ENCODE results near the gene ARHGAP32.

ARHGAP32 gene

GRCh38 chr11:128947773-128948172, 244.4 kb downstream of the ARHGAP32 start:
- TF ChIP-seq, protein P1, sequence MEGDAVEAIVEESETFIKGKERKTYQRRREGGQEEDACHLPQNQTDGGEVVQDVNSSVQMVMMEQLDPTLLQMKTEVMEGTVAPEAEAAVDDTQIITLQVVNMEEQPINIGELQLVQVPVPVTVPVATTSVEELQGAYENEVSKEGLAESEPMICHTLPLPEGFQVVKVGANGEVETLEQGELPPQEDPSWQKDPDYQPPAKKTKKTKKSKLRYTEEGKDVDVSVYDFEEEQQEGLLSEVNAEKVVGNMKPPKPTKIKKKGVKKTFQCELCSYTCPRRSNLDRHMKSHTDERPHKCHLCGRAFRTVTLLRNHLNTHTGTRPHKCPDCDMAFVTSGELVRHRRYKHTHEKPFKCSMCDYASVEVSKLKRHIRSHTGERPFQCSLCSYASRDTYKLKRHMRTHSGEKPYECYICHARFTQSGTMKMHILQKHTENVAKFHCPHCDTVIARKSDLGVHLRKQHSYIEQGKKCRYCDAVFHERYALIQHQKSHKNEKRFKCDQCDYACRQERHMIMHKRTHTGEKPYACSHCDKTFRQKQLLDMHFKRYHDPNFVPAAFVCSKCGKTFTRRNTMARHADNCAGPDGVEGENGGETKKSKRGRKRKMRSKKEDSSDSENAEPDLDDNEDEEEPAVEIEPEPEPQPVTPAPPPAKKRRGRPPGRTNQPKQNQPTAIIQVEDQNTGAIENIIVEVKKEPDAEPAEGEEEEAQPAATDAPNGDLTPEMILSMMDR (IDR thresholded peaks at IDR 0.05; ENCODE audit: low read depth, low read length): no peak
- Histone ChIP-seq H3K9me3 (no peaks in the 10 kb centered on the region), H3K36me3 (no peaks in the 10 kb centered on the region), H3K27me3 (no peaks in the 10 kb centered on the region), H3K4me1 (no peaks in the 10 kb centered on the region), H3K4me3 (ENCODE audit: low read depth, low read length) (no peak overlapping the region)
- DNase-seq: no peak

DNA sequence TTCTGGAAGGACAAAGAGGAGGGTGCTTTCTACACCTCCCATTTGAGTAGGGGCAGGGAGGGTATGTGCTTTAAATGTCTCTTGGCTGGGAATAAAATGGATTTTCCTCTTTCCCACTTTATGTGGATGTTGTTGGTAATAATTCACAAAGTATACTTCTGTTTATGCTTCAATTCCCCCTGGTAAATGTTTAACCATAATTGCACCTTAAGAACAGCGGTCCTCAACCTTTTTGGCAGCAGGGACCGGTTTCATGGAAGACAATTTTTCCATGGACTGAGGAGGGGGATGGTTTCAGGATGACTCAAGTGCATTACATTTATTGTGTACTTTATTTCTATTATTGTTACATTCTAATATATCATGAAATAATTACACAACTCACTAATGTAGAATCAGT, 245.5 kb downstream of the ARHGAP32 start:
- no peaks in the 10 kb centered on the region for H3K4me1 ChIP-seq
- H3K36me3 ChIP-seq: no peaks in the 10 kb centered on the region
- H3K4me3 ChIP-seq (ENCODE audit: low read depth, low read length): no peak overlapping the region
- no peaks in the 10 kb centered on the region for H3K27me3 ChIP-seq
- H3K9me3 ChIP-seq: no peaks in the 10 kb centered on the region
- TF ChIP-seq, protein P1 (IDR thresholded peaks at IDR 0.05; ENCODE audit: low read depth, low read length): no peak
- DNase-seq: no peak

DNA sequence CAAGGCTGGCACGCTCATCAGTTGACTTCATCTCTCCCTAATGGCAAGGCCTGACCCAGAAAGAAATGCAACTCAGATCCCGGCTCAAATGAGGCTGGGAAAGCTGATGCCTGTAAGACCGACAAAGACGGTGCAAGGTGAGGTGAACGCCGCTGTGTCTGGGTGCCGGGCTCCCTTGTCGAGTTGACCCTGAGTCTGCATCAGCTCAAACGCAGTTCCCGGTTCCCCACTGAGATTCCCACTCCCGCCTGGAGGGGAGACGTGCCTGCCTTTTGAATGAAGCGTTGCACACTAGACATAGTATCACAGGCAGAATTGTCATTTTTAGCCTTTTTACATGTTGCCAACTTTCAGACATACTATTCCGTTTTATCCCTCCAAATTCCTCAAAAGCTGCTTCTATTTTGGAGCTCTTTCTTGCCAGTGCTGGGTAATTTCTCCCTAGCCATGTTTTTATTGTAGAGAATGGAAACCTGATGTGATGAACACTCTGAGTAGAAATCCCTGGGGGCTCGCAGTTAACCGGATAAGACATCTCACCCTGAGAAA, 248.6 kb downstream of the ARHGAP32 start:
- Histone ChIP-seq H3K4me1 (no peaks in the 10 kb centered on the region), H3K36me3 (no peaks in the 10 kb centered on the region), H3K27me3 (no peaks in the 10 kb centered on the region), H3K9me3 (no peaks in the 10 kb centered on the region), H3K4me3 (ENCODE audit: low read depth, low read length) (no peak overlapping the region)
- no peak for DNase-seq
- TF ChIP-seq, protein P1 (IDR thresholded peaks at IDR 0.05; ENCODE audit: low read depth, low read length): no peak

DNA sequence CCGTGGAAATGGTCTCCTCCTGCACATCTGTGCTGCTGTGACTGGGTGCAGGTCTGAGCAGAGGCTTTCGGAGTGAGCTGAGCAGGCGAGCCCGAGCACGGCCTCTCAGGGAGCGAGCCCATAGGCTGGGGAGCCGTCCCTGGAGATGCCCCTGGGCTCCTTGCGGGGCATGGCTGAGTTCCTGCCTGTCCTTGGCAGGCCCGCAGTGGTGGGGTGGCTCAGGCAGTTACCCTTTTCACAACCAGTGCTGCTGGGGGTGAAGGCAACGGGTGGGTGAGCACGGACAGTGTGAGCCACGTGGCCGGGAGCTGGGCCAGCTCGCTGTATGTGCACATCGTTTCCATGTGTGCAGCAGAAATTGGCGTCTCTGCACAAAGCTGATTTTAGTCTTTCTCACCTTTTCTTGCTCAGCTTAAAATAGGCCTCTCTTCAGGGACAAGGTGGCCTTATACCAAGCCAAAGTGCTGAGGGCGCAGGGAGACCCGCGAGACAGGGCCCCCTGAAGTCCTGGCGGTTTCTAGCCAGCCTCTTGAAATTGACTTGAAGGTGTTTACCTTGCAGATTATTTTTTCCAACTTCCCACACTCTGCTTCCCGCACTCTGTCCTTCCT, 249.2 kb downstream of the ARHGAP32 start, which contains the start of gene TP53AIP1:
Gene TP53AIP1, minus strand, starts transcription at position 55 of the 611 bp plus-strand sequence. CDS start 5,053 bp downstream, outside the sequence.
- DNase-seq: no peak
- TF ChIP-seq, protein P1 (IDR thresholded peaks at IDR 0.05; ENCODE audit: low read depth, low read length): no peak
- Histone ChIP-seq H3K4me3 (ENCODE audit: low read depth, low read length) (no peak within 1 kb of the TSS), H3K4me1 (no peaks in the 10 kb centered on the region), H3K36me3 (no peaks in the 10 kb centered on the region), H3K9me3 (no peaks in the 10 kb centered on the region), H3K27me3 (no peaks in the 10 kb centered on the region)

DNA sequence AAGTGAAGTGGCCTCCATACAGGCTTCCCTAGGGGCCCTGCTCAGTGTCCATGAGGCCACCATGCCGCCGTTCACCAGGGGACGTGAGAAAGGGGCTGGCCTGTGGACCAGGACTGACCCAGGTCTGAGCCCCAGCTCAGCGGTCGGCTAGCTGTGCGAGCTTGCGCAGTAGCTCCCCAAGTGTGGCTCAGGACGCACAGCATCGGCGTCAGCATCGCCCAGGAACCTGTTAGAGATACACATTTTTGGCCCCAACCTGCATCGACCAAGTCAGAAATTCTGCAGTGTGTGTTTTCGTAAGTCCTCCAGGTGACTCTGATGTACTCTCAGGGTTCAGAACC, 249.9 kb downstream of the ARHGAP32 start:
- TF ChIP-seq, protein P1 (IDR thresholded peaks at IDR 0.05; ENCODE audit: low read depth, low read length): no peak
- Histone ChIP-seq H3K9me3 (no peaks in the 10 kb centered on the region), H3K27me3 (no peaks in the 10 kb centered on the region), H3K36me3 (no peaks in the 10 kb centered on the region), H3K4me3 (ENCODE audit: low read depth, low read length) (no peak overlapping the region), H3K4me1 (no peaks in the 10 kb centered on the region)
- DNase-seq: no peak

- no peaks in the 10 kb centered on the region for H3K27me3 ChIP-seq
- no peaks in the 10 kb centered on the region for H3K36me3 ChIP-seq
- H3K9me3 ChIP-seq: no peaks in the 10 kb centered on the region
- no peak for DNase-seq
- TF ChIP-seq, protein P1 (IDR thresholded peaks at IDR 0.05; ENCODE audit: low read depth, low read length): no peak
- H3K4me1 ChIP-seq: no peaks in the 10 kb centered on the region
- H3K4me3 ChIP-seq (ENCODE audit: low read depth, low read length): no peak overlapping the region
These were observed 250.4 kb downstream of the ARHGAP32 start for GRCh38 chr11:128941573-128942271.

All from BE2C (cell line).